Right hindlimb (tissue), 1 donor: ENCODE measurements around the gene PRRX2.
A peak's percentile ranks its signal among the peaks of the same experiment; 100 is the strongest.

Source experiments
- DNase-seq: peaks from one replicate; pipeline ENCODE4 v3.0.0-alpha.2; 2018

PRRX2 gene

GRCh38 chr9:129682381-129682780 lies 16.9 kb downstream of the PRRX2 start:
- no peak for DNase-seq

DNA sequence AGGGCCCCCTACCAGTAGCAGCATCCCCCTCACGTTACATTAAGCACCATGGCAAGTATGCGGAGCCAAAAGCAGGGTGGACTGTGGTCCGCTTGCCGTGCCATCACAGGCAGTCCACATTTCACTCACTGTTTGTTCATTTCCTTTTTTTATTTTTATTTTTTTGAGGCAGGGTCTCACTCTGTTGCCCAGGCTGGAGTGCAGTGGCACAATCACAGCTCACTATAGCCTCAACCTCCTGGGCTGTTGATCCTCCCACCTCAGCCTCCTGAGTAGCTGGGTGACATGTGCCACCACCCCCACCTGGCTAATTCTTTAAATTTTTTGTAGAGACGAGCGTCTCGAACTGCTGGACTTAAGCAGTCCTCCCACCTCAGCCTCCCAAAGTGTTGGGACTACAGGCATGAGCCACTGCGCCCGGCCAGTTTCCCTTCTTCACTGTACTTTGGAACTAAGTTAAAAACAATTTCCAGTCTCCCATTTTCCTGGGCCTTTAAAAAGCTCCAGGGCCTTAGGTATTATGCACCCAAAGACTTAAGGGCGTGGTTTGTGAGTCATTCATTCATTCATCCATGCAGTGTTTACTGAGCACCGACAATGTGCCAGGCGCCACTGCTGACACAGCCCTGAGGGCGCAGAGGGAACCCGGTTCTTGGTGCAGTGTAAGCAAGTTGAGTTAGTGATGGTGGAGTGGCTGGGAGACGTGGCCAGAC lies 19.9 kb downstream of the PRRX2 start:
- no peak for DNase-seq

- DNase-seq: no peak
Measured at GRCh38 chr9:129685933-129686259, 20.4 kb downstream of the PRRX2 start.

- DNase-seq: no peak
Measured at GRCh38 chr9:129686736-129687135, 21.3 kb downstream of the PRRX2 start.

- no peak for DNase-seq
Measured at GRCh38 chr9:129687391-129687790, 21.9 kb downstream of the PRRX2 start.

DNA sequence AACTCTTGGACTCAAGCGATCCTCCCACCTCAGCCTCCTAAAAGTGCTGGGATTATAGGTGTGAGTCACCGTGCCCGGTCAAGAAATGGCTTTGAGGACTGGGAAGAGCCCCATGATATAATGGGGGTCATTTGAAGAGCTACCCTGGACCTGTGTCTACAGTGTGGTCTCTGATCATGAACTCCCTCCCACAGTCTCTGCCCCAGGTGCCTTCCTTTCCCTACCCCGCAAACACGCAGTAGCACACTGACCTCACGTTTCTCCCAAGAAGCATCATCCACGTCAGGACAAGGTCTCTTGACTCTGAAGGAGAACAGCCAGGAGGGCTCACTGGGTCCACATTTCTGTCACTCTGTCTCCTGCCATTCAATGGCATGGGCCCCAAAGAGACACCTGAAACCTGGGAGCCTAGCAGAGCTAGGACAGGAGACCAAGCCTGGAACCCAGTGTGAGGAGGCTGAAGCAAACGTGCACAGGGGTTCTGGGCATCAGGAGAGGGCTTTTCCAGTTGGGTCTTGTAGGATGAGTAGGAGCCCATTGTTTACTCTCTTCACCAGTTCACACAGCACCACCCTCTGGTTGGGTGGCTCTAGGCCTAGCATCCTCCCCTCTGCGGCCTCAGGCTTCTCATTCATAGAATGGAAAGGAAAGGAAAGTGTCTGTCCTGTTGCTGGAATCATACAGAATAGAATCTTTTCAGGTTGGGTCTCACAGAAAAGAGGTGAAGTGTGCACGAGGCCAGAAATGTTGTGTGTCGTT lies 23.0 kb downstream of the PRRX2 start:
- DNase-seq: no peak

- DNase-seq: no peak
Measured at GRCh38 chr9:129692534-129692933, 27.1 kb downstream of the PRRX2 start.

- DNase-seq: no peak
Measured at GRCh38 chr9:129693741-129694140, 28.3 kb downstream of the PRRX2 start.

GRCh38 chr9:129694243-129694646 lies 28.8 kb downstream of the PRRX2 start:
- DNase-seq: peak; percentile 53

DNA sequence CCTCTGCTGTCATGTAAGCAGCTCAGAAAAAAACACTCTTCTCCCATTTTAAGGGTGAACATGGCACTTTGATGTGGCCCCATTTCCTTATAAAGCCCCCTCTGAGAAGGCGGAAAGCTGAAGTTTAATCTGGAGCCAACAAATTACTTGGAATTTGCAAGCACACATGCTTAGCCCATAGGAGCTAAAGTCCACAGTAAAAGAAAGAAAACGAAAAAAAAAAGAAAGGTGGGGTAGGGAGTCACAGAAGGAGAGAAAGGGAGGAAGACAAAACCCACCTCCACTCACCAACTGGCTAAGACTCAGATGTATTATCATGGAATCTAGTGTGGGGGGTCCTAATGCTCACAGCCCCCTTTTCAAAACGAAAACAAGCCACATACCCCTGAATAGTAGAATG lies 30.4 kb downstream of the PRRX2 start:
- DNase-seq: no peak

DNA sequence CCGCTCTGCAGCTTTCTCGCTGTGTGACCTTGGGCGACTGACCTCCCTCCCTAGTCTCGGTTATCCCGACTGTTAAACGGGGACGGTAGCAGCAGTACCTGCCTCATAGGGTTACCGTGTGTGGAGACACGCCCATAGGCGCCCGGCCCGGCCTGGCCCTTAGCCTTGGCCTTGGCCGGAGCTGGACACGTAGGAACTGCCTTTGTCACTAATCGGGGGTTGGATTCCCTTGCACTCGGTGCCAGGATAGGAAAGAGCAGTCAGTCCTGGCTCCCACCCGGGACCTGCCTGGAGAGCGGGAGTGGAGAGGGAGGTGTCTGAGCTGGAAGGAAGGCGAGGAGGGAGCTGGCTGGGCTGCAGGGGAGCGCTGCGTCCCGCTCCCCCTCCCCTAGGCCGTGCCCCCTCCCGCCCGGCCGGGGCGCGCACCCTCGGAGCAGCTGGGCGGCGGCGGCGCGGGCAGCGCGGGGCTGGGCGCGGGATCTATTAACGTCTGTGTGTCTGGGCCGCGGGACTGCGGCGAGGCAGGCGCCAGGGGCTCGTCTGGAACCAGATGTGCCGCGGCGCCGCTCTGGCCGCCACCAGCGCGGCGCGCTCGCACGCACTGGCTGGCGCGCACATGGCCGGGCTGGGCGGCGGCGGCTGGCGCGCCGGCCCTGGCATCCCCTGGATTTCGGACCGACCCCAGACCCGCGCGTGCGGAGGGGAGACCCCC lies 31.7 kb downstream of the PRRX2 start:
- DNase-seq: peak; percentile 76

DNA sequence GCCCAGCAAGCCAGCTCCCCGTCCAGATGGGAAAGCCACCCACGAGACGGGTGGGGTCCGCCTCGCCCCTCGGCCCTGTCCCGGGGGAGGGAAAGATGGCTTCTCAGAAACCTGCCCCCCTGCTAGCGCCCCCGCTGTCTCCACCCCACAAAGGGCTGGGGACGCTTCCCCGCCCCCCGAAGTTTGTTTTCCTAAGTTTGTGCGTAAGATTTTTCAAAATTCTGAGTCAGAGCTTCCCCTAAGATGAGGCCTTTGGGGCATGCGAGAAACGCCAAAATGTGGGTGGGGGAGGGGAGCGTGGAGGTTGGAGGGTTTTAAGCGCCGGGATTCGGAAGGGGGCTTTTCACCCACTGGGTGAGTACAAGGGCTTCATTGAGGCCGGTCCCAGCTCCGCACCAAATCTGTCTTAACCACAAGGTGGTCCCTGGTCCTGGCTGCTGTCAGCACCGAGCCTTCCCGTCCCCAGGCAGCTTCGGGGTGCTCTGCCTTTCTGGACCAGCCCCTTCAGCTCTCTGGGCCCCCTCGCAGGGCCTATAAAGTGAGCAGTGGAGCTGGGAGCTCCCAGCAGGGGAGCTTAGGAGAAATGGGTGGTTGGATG lies 32.3 kb downstream of the PRRX2 start:
- peak; percentile 79 for DNase-seq

DNA sequence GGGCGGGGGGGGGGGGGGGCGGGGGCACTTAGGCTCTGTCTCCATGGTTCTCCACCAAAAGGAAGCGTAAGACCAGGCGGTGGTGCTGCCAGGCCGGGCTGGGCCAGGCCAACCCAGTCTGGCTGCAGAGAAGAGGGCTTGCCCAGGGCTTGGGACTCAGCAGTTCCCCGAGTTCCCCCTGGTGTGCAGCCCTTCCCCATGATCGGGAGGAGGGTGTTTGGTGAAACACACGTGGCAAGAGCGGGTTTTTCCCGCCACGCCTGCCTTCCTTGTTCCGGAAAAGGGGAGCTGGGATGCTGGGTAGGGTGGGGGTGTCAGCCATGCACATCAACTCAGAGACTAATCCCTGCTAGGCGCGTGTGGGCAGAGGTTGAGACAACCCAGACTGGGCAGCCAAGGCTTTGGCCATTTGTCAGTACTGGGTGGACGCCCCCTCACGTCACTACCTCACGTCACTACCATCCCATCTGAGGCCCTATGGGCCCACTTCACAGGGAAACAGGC lies 32.9 kb downstream of the PRRX2 start:
- DNase-seq: peak; percentile 51

DNA sequence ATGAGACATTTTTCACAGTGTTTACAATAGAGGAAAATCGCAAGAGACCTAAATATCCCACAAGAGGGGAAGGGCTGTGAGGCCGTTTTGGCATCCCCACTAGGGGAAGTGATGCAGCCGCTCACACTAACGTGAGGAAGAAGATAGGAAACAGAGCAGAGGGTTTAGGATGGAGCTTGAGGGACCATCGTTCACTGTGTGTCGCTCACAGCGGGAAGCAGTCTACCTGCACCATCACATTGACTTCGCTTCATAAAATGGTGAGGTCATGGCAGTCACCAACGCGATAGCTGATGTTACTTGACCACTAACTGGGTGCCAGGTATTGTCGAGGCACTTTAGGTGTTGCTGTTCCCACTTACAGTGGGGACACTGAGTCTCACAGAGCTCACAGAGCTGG lies 35.6 kb downstream of the PRRX2 start:
- DNase-seq: no peak

DNA sequence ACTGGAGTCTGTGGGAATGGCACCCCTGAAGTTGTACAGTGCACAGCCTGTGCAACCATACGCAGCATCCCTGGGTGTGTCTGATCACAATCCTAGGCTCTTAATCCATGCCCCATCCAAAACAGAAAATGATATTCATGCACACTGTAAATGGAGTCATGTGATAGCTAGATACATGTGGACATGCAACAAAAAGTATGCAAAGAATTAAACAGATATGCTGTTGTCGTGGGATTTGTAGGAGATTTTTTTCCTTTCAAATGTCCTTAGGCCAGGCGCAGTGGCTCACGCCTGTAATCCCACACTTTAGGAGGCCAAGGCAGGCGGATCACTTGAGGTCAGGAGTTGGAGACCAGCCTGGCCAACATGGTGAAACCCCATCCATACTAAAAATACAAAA lies 36.1 kb downstream of the PRRX2 start:
- peak; percentile 9 for DNase-seq

DNA sequence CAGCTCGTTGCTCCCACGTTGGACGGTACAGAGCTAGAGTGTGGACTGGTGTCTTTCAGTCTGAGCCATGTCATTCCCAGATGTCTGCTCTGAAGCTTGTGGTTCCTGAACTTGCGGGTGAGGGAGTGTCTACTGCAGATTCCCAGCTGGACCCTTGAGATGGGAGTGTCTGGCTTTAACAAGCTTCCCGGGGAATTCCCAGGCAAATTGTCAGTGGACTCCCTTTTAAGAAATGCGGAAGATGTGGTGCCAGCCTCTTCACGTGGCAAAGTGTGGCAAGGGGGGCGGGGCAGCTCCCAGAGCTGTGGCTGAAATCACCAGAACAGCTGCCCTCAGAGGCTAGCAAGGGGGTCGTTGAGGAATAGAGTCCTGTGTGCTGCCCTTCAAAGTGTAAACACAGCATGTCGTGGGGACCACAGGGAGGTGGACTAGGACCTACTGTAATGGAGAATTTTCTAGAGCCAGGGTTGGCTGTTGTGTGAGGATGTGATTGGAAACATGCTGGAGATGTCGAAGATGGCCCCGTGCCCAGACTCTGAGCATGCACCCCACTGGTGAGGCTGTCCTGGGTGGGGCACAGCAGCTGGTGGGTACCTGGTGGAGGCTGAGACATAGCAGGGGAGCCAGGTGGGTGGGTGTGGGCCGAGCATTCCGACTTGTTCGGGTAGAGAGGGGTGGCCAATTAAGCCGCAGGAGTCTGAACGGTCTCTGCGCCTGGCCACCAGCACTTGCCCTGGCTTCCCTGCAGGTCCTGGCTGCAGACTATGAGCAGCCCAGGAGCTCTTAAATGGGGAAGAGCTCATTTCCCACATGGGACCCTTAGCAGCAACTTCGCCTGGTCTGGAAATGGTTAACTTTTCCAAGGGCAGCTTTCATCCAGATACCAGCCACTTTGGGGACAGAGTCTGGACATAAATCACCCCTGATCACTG lies 37.4 kb downstream of the PRRX2 start:
- DNase-seq: peak; percentile 61

GRCh38 chr9:129703667-129704355 lies 38.4 kb downstream of the PRRX2 start:
- DNase-seq: peak; percentile 80

- DNase-seq: no peak
Measured at GRCh38 chr9:129704807-129705206, 39.4 kb downstream of the PRRX2 start.

- DNase-seq: no peak
Measured at GRCh38 chr9:129708793-129709192, 43.3 kb downstream of the PRRX2 start.

GRCh38 chr9:129709438-129710168 lies 44.2 kb downstream of the PRRX2 start:
- no peak for DNase-seq

DNA sequence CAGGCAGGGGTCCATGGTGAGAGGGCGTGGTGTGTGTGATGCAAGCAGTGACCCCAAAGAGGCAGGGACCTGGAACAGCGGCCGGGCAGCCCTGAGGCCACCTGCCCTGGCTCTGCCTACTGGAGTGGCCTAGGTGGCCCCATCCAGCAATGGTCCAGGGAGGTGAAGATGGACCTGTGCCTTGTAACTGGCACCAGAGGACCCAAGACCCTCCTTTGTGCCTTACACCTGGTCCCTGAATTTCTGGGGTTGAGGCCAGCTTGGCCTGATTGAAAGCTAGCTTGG lies 44.7 kb downstream of the PRRX2 start:
- no peak for DNase-seq
